H54 (cell line): ENCODE results near the gene CLASRP.

ENCODE experiments used
- DNase-seq: peaks from one replicate; pipeline ENCODE4 v3.0.0; 2011; ENCODE audit warnings: low spot score, mixed read lengths; ENCODE audit not compliant: insufficient read length
- FAIRE-seq: peaks from 3 replicates; lab custom pipeline; 2011; peaks lifted over from hg19 to GRCh38; lab: Jason Lieb, UNC
- POLR2A ChIP-seq: IDR thresholded peaks from 2 replicates; pipeline ENCODE4 v1.6.1; 2011; ENCODE audit warnings: low read depth, mild to moderate bottlenecking, low read length

Gene CLASRP

DNA sequence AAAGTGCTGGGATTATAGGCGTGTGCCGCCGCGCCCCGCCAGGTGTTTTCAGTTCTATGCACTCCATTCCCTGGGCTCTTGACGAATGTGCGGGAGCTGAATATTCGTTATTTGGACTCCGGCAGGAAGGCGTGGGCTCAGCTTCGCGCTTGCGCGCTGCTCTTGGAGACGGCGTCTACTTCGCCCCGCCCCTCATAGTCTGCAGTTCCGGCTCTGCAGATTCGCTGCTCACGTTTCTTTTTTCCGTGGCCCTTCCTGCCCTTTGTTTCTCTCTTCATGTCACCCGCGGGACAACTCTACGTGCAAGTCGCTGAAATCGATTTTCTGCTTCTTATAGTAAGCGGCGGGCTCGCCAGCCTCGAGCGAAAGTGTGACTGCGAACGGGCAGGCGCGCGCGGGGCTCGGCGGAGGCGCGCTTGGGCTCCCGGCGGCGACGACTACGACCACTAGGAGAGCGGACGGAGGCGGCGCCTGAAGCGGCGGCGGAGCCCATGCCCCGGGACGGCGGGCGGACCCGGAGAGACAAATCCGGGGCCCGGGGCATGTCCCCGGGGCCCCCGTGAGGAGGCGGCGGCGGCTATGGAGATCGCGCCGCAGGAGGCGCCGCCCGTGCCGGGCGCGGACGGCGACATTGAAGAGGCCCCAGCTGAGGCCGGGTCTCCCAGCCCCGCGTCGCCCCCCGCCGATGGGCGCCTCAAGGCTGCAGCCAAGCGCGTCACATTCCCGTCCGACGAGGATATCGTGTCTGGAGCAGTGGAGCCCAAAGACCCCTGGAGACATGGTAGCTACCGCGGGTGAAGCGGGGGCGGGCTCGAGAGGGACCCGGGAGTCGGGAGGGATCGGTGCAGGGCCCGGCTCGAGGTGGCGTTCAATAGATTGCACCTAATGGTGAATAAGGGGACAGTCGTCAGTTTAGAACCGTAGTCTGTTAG lies 54.2 kb downstream of the CLASRP start, which contains the start of gene PPP1R37:
TSS of gene PPP1R37 (plus strand) at position 433 of the 932 bp plus-strand sequence. CDS start at position 580, 147 bp downstream.
- DNase-seq: peak; percentile 83
- no peak for TF ChIP-seq POLR2A
- FAIRE-seq: peak; percentile 41

DNA sequence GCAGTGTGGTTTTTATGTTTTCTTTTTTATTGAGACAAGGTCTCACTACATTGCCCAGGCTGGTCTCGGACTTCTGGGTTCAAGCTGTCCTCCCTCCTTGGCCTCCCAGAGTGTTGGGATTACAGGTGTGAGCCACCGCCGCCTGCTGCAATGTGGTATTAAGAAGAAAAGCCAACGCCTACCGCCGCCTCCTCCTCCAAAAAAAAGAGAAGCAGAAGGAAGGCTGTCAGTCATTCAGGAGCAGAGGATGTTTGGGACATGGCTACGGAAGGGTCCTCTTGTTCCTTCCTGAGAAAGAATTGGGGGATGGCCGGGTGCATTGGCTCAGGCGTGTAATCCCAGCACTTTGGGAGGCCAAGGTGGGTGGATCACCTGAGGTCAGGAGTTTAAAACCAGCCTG lies 55.3 kb downstream of the CLASRP start:
- FAIRE-seq: no peak
- no peak for DNase-seq

DNA sequence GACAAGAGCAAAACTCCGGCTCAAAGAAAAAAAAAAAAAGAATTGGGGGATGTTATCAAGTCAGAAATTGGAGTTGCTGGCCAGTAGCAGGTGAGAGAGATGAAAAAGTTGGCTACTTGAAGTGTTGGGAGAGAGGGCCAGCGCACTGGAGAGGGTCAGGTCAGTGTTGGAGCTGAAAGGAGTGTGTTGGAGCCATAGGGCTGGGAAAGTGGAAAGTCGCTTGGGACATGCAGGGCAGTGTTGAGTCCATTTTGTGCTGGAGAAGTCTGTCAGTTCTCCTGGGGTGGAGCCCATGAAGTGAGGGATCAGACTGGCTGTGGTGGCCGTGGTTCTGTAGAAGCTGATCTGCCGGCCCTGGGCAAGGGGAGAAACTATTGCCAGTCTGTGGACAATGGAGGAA lies 55.9 kb downstream of the CLASRP start:
- FAIRE-seq (no peak), DNase-seq (no peak)
- no peak for TF ChIP-seq POLR2A

More for the DNA sequence above, 55.3 kb downstream of the CLASRP start:
- TF ChIP-seq POLR2A: no peak

DNA sequence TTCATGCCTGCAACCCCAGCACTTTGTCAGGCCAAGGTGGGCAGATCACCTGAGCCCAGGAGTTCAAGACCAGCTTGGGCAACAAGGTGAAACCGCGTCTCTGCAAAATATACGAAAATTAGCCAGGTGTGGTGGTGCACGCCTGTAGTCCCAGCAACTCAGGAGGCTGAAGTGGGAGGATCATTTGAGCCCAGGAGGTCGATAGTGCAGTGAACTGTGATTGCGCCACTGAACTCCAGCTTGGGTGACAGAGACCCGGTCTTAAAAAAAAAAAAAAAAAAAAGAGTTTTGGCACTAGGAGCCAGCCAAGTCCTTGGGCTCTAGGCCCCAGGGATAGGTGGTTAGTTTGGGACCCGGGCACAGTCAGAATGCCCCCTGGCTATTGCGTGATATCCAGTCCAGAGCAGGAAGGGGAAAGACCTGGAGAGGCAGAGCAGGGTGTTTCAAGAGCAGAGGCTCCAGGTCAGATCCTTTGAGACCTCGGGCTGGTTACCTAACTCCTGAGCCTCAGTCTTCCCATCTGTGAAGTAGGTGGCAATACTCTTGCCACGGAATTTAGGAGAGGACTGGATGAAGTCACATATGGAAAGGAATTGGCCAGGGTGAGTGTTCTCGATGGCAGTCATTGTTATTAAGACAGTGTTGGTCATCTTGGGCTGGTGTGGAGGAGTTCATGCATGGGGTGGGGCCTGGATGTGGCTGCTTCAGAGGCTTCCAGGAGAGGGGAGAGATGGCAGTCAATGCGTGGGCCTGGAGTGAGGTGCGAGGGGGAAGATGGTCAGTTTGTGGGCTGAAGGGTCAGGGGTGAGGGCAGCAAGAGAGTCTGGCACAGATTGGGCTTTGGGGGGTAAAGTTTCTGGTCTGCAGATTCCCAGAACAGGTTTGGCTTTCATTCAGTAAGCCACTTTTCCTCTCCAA lies 56.9 kb downstream of the CLASRP start:
- FAIRE-seq (no peak), DNase-seq (no peak)
- no peak for TF ChIP-seq POLR2A

DNA sequence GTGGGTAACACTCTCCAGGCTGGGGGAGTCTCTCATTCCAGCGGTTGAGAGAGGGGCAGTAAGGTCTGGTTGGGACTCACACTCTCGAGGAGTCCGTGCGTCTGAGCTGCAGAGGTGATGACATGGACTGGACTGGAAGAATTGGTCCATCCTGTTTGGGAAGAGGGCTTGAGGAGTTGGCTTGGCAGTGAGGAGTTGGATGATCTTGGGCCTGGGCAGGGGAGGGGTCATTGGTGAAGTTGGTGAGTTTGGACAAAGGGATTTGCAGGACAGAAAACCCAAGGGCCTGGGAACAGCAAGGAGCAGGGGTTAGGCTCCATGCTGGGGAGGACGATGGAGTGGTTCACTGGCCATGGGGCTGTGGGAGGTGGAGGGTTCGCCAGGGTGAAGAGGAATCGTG lies 57.9 kb downstream of the CLASRP start:
- TF ChIP-seq POLR2A: no peak
- DNase-seq: no peak
- no peak for FAIRE-seq

DNA sequence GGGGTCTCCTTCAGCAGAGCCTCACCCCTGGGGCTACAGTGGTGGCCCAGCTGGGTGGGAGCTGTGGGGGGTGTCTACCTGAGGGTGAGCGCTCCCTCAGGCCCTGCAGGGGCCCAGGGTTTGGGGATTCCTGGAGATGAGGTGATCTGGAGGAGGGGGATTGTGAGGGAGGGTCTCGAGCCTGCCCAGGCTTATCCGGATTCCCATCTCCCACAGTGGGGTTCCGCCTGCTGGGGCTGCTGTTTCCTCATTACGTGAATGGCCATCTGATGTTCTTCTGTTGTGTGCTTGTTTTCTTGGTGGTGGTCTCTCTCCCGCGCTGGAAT lies 58.6 kb downstream of the CLASRP start:
- DNase-seq (no peak), FAIRE-seq (no peak)
- TF ChIP-seq POLR2A: no peak

DNA sequence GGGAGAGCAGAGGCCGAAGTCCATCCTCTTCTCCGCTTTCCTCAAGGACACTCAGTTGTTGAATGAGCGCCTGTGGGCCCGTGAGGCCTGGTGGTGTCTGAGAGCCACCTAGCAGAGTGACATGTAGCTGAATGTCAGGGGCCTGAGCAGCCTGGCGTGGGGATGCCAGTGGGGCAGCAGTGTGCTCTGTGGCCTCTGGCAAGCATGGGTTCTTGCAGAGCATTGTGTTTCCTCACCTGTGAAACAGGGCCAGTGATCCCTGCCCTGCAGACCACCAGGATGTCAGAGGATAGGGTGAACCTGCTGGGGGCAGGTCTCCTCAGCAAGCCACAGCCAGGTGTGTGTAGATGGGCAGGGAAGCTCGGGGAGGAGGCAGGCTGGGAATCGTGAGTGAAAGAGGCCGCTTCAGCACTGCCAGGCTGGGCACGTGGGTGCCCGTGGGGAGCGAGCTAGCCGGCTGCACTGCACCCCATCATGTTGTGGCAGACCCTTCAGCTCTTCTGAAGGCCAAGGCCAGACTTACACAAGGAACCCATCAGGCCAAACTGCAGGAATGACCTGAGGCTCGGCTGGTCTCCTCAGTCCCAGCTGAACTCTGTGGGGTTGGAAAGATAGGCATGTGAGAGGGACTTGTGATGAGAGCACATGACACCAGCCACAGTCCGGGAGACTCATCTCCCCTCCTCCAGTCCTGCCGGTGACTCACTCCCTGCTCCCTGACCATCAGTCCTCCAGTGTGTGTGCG lies 59.1 kb downstream of the CLASRP start:
- TF ChIP-seq POLR2A: no peak
- DNase-seq: peak; percentile 87
- peak; percentile 94 for FAIRE-seq

DNA sequence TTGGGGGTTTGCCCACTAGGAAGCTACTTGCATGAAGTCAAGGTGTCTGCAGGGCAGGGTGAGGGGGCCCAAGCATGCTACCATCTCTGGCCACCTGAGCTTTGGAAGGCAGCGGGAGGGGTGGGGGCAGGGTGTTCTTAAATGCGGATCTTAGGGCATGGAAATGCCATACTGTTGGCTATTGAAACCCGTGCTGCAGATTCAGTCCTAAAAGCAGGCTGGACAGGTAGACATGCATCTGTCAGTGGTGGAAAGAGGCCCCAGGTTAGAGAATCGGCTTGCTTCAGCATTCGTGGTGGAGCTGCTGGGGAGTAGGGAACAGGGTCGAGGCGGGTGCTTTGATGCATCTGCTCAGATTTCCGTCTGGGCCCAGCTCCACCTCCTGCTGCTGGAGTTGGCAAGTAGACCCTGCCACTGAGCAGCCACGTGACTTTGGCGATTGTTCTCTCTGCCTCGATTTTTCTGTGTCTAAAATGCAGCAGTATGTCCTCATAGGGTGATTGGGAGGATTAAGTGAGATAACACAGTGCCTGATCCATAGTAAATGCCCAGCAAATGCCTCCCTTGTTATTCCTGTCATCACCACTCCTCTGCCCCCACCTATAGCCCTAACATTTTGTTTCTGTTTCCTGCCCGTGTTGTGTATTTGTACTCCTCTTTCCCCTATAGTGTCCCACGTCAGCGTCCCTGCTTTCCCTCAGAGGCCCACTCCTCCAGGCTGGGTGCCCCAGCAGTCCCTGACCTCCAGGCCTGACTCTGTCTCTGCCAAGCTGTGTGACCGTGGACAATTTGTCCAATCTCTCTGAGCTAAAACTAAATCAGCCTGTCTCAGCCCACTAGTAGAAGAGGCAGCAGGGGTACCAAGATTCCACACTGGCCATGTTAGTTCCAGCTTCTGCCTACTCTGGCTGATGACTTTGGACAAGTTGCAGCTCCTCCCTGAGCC lies 59.9 kb downstream of the CLASRP start:
- FAIRE-seq (no peak), DNase-seq (no peak)
- TF ChIP-seq POLR2A: no peak

DNA sequence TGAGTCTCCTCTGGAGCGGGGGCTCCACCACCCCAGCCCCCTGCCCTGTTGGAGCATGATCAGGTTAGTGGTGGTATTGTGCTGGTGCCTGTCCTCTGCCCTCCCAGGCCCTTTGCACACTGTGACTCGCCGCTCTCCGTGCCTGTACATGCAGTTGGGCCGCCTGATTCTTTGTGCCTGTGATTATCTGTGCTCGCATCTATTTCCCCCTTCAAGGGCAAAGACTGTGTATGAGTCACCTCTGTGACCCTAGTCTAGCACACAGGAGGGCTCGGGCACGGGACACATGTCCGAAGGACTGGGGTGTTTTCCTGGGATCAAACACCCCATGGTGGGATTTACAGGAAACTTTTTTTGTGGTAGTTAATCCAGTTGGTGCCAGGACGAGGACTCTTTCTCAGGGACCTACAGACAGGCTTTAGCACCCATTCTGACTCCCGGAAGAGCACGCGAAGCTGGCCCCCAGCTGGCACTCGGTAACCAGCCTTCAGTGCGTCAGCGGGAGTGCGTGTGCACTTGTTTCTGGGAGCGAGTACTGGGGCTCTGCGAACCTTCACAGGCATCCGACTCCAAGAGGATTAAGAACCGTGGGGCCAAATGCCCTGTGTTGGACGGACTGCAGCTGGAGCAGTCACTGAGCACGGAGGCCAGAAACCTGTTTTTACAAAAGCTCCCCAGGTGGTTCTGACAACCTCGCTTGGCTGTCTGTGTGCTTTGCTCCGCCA lies 60.8 kb downstream of the CLASRP start:
- TF ChIP-seq POLR2A: no peak
- FAIRE-seq (no peak), DNase-seq (no peak)

DNA sequence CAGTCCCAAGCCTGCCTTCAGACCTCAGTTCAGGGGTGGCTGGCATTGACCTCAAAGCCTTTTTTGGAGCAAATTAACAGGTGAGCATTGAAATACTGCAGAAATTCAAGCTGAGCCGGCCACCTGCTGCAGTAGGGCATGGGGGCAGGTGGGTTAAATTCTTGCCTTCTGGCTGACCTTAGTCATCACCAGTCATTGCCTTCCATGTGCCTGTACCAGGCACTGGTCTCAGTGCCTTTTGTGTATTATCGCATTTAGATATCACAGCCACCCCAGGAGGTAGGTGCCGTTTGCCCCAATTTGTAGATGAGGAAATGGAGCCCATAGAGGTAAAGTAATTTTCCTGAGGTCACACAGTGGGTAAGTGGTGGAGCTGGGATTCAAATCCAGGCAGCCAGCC lies 61.4 kb downstream of the CLASRP start:
- no peak for FAIRE-seq
- DNase-seq: no peak
- no peak for TF ChIP-seq POLR2A

DNA sequence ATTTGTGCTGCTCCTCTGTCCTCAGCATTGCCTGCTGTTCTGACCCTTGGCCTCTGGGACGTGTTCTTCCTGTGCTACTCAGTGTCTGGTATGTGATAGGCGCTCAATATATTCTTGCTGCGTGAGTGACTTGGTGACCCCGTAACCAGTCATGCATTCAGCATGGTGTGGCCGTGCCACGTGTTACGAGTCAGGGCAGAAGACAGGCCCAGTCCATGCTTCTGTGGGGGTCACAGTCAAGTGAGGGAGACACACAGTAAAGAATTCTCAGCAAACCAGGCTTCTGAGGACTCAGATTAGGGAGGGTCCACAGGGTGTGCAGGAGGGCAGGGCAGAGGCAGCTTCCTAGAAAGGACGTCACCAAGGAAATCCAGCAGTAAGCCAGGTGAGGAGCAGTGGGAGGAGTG lies 62.0 kb downstream of the CLASRP start:
- no peak for FAIRE-seq

DNA sequence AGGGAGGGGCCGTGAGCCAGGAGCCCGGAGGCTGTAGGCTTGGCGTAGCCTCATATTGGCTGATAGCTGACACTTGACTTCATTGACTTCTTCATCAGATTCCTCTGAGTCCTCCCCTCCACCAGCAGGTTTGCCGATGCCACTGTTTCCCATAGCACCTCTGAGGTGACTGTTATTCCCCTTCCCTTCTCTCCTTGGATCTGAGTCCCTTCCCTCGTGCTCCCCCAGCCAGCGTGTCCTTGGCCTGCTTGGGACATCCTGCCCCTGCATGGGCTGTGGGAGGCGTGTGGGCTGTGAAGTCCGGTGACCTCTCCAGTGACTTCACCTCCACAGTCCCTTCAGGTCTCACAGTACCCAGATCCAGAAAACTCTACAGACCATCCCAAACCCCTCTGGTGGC lies 63.0 kb downstream of the CLASRP start:
- FAIRE-seq (no peak), DNase-seq (no peak)
- TF ChIP-seq POLR2A: no peak

More for the DNA sequence above, 62.0 kb downstream of the CLASRP start:
- TF ChIP-seq POLR2A: no peak
- no peak for DNase-seq
